ENCODE measurements around the gene SMTNL2.

- no peak for TF ChIP-seq CREB3L1 (IDR thresholded peaks at IDR 0.05; ENCODE audit: borderline replicate concordance, low read depth)
- no peak for TF ChIP-seq STAG1 (CRISPR knock-in tag; IDR thresholded peaks at IDR 0.05; ENCODE audit: borderline replicate concordance)
- no peak for TF ChIP-seq POLR2AphosphoS5 (IDR thresholded peaks at IDR 0.05; ENCODE audit: control insufficient read depth, insufficient read depth, low read depth, low read length)
- no peak for TF ChIP-seq NR2C2 (CRISPR knock-in tag; IDR thresholded peaks at IDR 0.05)
- TF ChIP-seq NR2C2 (tag; IDR thresholded peaks at IDR 0.05) = no peak
- no peak for TF ChIP-seq FOXJ2 (tag; IDR thresholded peaks at IDR 0.05)
- TF ChIP-seq RAD21 (CRISPR knock-in tag; conservative IDR thresholded peaks at IDR 0.05 in 1 of 2, IDR thresholded peaks at IDR 0.05 in 1 of 2) = no peak
- TF ChIP-seq CUX1 (CRISPR knock-in tag; IDR thresholded peaks at IDR 0.05) = no peak
- no peak for TF ChIP-seq HOXB6 (CRISPR knock-in tag; IDR thresholded peaks at IDR 0.05; ENCODE audit: borderline replicate concordance)
- no peak for TF ChIP-seq ZNF644 (tag; IDR thresholded peaks at IDR 0.05; ENCODE audit: low read depth)
- TF ChIP-seq CREM (IDR thresholded peaks at IDR 0.05; ENCODE audit: low read depth) = no peak
- TF ChIP-seq ETS2 (tag; IDR thresholded peaks at IDR 0.05; ENCODE audit: borderline replicate concordance, poor library complexity, severe bottlenecking) = no peak
These were observed 43.5 kb upstream of the SMTNL2 start for GRCh38 chr17:4540687-4541327.
